GM19463 (cell line): Measurements from ENCODE around the gene ATXN8OS.
"Not testable (repeated sequence)": the region's sequence is repeated elsewhere in the genome, so short reads cannot be mapped to it uniquely, and the experiment has no call there.

Source experiments
- ATAC-seq: cut with Tn5 transposase; IDR thresholded peaks from one replicate; pipeline ENCODE4 v1.9.1; 2021; ENCODE audit warnings: mild to moderate bottlenecking, moderate library complexity; ENCODE audit not compliant: unreplicated experiment

The ATXN8OS gene

DNA sequence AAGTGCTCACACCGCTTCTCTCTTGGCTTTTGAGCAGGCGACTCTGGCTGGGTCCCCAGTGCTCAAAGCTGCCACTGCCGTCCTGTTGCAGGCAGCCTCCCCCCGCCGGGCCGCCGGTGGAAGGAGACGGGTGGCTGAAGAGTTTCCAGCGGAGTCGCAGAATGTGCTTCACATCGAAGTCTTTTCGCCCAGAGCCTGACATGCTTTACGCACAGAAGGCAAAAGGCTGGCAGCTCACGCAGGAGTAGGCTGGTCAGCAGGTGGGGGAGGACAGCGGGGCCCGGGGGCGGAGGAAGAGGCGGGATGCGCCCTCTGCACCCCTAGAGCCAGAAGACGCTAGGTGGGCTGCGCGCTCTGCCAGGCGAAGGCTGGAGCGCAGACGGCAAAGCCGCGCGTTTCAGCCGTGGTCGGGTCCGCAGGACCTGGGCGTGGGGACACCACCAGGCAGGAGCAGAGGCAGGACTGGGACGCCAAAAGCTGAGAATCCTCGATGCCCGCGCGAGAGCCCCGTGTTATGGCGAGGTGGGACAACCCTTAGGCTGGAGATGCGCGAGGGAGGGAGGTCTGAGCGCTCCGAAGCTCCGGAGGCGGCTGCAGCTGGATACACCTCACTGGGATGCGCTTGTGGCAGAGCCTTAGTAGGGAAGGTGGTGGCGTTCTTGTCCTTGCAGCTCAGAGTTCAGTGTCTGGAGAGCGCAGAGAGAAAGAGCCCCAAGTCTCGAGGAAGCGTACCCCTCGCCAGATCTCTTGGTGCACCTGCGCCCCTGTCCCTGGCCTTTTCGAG lies at the start of gene ATXN8OS:
ATXN8OS (plus strand) TSS at position 329 of the 784 bp plus-strand sequence.
- ATAC-seq, result no peak

DNA sequence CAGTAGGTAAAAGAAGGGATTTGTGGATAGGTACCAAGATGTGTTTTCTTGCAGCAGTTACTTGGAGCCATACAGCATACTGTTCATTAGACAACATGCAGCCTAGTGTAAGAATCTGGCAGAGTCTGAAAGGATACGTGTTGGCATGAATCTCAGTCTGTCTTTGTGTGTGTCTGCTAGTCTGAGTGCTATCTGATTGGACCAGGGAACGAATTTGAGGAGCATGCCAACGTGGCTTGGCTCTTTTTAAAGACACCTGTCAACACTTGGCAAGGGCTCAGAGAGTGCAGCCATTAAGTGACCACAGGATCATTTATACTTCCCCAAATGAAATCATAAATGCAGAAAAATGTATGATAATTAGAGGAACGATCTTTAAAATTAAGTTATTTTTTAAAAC lies 27.6 kb upstream of the ATXN8OS start:
- ATAC-seq, result no peak

DNA sequence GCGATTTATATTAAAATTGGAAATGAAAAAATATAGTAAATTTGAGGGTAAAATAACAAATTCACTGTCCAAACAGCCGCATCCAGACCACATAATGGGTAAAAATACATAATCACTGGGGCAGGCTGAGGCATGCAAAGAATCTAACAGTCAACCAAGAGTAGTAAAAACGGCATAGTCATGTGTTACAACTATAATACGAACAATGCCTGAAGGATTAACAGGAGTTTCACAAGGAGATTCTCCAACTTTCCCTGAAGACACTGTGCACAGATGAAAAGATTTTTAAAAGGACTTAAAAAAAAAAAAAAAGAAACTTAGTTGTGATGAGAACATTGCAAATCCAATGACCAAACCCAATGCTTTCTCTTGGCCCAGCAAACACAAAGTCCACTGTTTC lies 20.4 kb upstream of the ATXN8OS start:
- no peak for ATAC-seq

DNA sequence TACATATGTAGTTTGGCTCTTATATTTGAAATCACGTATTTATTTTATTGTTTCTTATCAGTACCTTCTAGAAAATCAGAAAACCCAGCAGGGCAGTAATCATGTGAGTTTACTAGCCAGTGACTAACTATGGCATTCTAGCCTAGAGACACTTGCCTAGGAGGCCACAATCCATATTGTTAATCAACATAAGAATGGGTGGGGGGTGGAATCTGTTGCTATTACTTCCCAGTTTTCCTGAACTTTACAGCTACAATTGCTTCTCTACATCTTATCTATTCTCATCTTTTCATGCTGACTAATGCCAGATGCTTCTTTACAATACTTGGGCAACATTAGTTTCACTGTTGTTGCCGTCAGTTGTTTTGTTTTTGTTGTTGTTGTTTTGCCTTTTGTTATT lies 18.7 kb upstream of the ATXN8OS start:
- no peak for ATAC-seq

DNA sequence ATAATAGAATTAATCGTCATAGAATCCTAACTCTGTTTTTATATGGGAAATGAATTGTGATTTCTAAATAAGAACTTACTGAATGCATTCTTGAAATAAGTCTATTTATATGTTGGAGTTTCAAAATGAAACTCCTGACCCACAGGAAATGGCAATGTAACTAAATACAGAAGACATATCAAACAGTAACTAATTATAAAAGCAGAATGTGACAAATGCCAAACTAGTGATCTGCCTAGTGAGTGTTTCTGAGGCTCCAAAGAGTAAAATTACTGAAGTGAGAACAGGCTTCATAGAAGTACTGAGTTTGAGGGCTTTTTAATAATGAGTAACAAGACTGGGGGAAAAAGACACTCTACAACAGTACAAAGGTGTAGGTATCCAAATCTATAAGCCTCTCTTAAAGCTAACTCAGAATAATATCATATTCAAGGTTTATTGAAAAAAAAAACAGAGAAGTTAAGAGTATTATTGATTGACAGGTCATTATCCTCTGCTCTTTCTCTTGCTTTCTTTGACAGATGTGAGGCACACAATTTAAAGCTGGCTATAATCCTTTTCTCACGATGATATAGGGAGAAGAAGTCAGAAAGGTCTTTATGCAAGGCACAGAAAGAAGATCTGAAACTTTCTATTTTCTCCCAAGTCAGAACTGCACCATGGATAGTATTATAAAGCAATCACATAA lies 17.4 kb upstream of the ATXN8OS start:
- ATAC-seq, result peak; percentile 74

DNA sequence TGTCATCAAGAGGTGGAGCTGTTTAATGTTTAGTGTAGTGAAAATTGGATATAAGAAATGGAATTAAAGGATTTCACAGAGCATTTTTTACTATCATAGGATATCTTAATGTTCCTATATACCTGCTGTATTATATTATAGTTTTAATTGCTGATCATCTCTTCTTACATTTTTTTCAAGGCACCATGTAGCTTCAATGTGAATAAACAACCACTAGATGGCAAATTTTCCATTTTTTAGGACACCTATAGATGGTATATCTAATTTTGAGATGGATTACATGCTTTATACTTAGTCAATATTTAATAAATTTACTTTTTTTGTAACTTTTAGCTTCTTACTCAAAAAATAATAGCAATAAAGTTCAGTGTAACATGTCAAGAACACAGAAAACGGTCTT lies 9.0 kb upstream of the ATXN8OS start:
- no peak for ATAC-seq

DNA sequence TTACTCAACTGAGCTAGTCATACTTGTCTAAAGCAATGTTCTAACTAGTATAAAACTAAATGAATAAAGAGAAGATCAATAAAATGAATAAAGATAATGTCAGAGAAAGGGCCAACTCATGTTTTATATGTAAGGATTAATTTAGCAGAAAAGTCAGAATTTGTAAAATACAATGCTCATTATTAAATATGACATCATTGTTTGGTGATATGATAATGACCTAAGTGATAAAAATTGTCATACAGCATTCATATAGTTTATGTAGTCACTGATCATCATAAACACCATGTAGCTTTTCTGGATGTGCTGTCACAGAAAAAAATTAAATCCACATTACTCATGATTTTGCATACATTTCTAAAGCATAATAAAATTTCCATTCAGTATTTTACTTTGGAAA lies 3.1 kb upstream of the ATXN8OS start:
- no peak for ATAC-seq

DNA sequence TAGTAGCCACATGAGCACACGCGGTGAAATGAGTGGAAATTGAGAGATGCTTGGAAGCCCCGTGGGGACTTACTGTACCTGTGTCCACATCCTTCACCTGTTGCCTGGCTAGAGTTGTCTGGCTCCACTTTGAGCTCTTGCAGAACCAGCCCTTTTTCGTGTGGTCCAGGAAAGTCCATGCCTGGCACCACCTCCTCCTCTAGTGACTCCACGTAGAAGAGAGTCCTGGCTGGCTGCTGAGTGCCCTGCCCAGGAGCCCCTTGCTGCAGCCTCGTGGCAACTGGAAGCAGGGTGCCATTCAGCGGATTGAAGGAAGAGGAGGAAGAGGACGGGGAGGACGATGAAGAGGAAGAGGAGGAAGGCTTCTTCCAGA lies 515 bp upstream of the ATXN8OS start:
- no peak for ATAC-seq

DNA sequence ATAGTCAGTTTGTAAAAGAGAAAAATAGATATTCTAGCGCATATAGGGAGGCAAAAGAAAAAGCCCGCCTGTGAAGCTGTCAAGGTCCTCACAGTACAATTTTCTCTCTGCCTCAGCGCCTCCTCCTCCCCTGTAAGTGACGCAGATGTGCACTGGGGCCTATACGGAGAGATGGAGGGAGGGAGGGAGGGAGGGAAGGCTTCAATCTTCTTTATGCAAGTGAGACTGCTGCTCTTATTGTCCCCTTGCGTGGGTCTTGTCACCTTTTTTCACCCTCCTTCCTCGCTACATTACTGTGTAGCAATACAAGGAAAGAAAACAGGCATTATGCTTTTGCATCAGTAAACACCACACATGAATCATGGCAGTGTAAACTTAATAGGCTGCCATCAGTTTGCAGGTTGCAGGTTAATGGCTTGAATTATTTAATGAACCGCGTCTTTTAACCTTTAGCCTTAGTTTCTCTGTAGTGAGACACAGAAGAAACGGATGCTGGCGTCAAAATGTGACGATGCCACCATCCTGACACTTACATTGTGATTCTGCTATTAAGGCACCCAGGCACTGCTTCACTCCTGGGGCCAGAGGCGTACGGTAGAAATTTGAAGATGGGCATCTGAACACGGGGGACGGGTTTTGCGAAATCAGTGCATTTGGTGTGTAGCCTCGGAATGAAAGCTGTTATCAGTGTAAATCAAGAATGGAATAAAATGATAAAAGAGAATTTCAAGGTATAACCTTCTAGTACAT lies 905 bp downstream of the ATXN8OS start, which contains the start of gene KLHL1:
KLHL1 (minus strand) TSS at position 97 of the 750 bp plus-strand sequence. CDS start 753 bp downstream, outside the sequence.
- ATAC-seq, result no peak

DNA sequence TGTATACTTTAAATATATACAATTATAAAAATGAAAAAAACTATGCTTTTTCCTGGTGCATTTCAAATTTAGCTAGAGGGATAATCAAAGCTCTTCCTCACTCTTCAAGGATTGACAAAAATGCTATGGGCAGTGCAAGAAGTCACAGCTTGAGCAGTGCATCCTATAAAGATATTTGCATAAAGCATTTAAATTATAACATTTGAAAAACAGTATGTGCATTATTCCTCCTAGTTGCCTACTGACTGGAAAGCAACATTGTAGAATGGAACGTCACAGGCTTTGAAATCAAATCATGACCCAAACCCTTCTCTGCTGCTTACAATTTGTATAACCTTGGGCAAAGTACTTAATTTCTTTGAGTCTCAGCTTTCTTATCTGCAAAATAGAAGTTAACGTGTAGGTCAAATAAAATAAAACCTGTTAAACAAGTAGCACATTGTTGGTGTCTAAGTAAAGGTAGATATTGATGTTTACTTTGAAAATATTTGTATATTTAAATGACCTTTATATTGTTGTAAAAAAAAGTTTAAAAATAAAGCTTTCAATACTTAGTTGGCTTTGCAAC lies 9.8 kb downstream of the ATXN8OS start:
- no peak for ATAC-seq

DNA sequence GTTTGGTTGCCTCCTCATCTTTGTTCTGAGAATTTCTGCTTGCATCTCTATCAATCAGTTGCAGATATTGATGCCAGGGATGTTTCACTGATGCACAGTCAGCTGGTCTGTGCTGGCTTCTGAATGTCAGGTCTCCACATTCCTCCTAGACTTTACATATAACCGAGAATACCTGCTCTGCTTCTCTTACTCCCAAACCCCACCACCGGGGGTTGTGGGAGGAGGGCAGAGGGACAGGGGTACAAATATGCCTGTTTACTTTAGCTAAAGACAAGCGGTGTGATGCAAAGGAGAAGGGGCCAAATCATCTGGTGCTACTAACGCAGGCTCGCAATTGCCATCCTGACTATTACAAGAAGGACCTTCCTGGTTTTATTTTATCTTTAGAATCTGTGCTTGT lies 18.1 kb downstream of the ATXN8OS start:
- no peak for ATAC-seq

DNA sequence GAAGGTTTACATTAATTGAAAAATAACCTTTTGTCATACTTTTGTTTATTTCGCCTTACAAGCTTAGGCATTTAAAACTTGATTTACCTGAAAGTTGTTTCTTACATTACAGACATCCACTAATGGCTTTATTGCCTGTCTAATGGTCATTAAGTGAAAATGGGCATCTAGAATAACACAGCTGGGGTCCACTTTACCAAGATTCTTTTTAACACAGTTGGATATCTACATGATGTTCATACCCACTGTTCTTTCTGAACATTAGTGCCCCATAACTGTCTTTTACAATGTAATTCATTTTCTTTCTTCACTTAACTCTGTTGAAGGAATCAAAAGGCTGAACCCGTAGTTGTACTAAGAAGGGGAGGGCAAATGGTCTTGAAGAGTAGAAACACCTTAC lies 20.5 kb downstream of the ATXN8OS start:
- no peak for ATAC-seq

DNA sequence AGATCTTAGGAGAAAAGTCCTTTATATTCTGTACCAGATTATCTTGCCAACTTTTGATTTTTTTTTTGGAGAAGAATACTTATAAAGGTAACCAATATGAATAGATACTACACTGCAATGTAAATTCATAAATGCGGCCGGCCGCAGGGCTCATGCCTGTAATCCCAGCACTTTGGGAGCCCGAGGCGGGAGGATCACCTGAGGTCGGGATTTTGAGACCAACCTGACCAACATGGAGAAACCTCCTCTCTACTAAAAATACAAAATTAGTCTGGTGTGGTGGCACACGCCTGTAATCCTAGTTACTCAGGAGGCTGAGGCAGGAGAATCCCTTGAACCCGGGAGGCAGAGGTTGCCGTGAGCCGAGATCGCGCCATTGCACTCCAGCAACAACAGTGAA lies 35.0 kb downstream of the ATXN8OS start:
- not testable (repeated sequence) for ATAC-seq

DNA sequence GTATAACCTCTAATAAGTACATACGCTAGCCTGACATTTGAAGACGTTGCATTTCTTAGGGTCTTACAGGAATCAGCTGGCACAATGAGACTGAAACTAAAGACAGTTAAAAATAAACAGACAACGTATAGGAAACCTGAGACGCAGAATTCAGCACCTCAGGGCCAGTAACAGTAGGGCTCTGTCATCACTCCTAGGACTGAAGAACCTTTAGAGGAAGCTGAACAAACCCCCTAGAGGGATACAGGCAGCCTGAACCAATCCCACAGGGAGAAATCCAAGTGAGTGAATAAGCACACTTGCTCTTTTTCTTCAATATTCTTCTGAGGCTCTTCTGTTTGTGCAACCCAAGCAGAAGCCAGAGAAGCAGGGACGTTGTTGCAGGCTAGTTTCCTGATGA lies 54.5 kb downstream of the ATXN8OS start:
- ATAC-seq, result no peak

DNA sequence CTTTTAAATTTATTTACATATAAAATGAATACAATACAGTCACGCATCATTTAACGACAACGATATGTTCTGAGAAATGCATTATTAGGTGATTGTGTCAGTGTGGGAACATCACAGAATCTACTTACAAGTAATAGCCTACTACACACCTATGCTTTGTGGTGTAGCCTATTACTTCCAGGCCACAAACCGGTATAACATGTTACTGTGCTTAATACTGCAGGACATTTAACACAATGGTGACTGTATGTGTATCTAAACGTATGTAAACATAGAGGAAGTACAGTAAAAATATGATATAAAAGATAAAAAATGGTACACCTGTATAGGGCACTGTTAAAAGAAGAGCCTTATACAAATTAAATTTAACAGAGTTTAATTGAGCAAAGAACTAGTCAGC lies 63.1 kb downstream of the ATXN8OS start:
- no peak for ATAC-seq

DNA sequence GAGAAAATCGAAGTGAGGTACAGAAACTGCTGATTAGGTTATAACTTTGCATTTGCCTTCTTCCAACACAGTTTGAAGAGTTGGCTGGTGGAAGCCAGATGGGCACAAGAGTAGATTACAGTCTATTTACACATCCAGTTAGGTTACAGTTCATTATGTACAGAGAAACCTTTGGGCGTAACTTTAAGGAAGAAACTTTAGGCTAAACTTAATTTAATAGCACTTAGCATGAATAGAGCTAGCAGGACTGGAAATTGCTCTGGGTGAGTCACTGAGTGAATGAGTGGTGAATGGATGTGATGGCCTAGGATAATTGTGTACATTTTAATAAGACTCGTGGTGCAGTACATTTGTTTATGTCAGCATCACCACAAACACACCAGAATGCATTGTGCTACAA lies 63.5 kb downstream of the ATXN8OS start:
- no peak for ATAC-seq

DNA sequence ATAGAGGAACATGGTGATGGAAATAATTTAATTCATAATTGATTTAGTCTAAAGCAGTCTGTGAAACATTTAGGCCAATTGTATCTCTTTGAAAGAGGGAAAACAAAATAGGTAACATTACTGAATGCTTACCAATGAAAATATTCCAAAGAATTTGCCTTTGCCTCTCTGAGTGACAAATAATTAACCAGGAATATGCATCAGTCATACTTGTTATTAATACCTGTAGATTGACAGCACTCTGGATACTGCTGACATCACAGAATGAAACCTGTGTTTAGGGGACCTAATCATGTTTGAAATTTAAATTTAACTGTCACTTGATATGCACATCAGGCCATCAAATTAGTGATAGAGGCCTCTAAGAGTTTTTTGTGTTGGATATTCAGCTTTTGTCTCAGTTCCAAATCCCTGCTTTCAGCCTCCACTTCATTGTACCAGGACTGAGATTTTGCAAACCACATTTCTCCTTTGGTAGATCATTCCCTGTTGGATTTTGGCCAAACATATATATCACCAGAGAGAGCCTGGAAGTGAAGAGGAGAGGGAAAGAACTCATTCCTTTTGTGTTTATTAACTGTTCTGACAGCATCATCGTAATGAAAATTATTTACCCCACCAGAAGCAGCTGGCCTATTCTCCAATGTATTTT lies 65.4 kb downstream of the ATXN8OS start:
- no peak for ATAC-seq

DNA sequence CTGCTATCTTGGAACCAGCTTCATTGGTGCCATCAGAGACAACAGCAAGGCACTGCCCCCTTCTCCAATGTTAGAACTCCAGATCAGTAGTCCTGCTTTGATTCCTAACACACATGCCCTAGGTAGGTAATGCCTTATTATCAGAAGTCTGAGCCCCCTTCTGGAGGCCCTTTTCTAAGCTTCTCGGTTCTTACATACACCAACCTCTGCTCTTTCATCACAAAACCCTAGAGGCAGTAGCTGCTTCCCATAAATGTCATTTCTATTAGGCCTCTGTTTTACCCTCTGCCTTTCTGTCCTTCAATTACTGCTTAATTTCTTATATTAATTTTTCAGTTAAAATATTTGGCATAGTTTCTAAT lies 66.0 kb downstream of the ATXN8OS start:
- no peak for ATAC-seq

DNA sequence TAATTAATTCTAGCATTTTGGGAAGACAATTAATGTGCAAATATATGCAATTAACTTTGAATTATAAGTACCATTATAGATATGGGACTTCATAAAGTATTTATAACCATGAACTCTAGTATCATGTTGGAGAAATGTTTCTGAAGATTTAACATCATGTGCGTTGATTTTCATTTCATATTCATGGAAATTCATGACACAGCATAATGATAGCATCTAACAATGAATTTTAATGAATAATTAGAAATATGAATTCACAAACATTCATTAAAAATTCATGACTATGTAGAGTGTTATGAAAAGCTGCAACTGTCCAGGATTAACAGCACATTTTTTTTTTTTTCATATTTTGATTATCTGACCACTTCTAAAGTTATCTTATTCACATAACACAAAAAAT lies 70.7 kb downstream of the ATXN8OS start:
- no peak for ATAC-seq
